Fibroblast of the conjunctiva (primary cell): ENCODE data around the gene RAB33B.

Experiments used
- DNase-seq: peaks from one replicate; pipeline ENCODE4 v3.0.0-alpha.2; 2010; ENCODE audit warnings: low read depth

RAB33B gene

DNA sequence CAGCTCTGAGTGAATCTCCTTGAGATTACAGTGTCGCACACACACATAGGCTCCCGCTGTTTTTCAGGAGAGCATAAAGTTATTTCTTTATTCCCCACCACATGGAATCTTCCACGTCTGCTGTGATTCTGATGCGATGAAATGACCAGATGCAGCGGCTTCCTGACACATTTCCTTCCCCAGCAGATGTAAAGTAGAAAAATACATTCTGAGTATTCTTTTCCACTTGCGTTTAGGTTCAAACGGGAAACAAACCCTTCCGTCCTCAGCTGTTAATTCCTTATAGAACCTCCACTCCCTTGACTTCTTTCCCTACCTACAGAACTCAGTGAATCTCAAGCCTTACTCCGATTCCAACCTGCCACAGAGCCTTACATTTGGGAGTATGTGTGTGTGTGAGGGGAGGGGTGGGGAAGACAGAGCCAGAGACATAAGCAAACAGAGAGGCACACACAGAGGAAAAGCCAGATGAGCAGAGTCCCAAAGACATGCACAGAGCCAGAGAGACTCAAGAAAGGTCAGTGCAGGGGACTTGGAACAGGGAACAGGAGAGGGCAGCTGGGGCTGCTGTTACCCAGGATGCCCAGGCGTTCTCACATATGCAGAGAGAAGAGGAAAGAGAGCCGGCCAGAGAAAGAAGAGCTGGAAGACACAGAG is 54.8 kb downstream of the RAB33B start:
- no peak for DNase-seq

- no peak for DNase-seq
Observed at GRCh38 chr4:139509727-139510410, 55.9 kb downstream of the RAB33B start.

DNA sequence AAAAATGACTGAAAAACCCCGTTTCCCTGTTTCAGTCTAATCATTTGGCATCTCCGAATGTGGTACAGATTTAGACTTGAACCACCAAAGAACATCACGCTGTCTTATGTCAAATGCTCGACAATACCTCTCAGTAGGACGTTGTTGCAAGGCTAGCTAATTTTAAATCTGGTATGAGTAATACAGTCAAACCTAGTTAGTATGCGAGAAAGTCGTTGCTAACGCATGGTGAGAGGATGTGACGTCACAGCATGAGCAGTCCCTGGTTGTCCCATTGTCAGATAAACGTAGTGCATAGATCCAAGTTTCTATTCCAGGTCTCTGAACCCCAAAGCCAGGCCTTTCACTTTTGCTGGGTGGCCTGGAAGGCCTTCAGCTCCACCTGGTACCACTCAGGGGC is 57.4 kb downstream of the RAB33B start:
- DNase-seq = no peak

GRCh38 chr4:139514382-139515059 is 60.6 kb downstream of the RAB33B start:
- DNase-seq = no peak

GRCh38 chr4:139515531-139515958 is 61.6 kb downstream of the RAB33B start:
- no peak for DNase-seq

DNA sequence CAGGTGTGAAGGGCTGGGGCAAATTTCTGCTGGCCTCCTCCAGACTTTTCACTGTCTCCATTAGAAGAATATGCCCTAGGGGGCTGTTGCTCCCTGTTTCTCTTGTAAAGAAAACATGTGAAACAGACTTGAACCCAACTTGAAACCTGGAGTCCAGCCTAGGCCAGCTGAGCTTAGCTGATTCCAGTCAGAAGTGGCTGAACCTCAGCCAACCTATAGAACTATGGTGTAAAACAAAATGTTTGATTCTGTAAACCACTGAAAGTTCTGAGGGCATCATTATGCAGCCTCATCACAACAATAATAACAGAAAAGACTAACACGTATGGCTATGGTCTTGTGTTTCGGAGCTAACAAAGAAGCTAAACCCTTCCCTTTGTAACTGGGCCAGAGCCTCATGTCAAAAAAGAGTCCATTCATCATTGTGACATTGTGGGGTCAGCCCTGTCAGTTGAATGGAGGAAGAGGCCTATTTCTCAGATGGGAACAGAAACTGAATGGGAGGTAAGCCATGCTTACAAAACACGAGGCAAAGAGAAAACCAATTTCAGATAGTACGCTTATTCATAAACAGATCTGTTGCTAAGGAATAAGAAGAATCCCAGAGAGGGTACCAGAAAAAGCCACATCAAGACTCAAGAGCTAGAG is 68.0 kb downstream of the RAB33B start:
- no peak for DNase-seq

DNA sequence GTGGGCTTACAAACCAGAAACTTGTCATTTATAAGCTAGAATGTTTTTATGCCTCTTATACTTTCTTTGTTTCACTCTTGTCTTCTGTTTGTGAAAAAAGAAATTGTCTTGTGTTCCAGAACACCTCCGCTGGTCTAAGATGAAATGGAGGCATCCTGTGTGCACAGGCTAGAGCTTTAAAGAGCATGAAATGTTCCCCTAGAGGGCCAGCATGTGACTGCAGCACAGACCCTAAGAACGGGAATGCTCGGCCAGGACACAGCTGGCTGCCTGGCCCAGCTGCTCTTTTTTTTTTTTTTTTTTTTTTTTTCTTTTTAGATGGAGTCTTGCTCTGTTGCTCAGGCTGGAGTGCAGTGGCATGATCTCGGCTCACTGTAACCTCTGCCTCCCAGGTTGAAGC is 68.5 kb downstream of the RAB33B start:
- DNase-seq = no peak

GRCh38 chr4:139523076-139523475 is 69.2 kb downstream of the RAB33B start:
- no peak for DNase-seq

GRCh38 chr4:139524062-139524631 is 70.2 kb downstream of the RAB33B start:
- no peak for DNase-seq

- no peak for DNase-seq
Observed at GRCh38 chr4:139525414-139525813, 71.5 kb downstream of the RAB33B start.
